ENCODE measurements around the gene PLP2. TPM values are rescaled to one million over a fixed set of nuclear protein-coding genes. Genes with fewer than 3 reads are reported as not detected.

PLP2 gene
- 9.0 and 10.2 TPM in 2 replicates for total RNA-seq

GRCh38 chrX:49171752-49172279, at the start of gene PLP2:
Gene PLP2, plus strand, starts transcription at chrX:49171898. Its CDS starts 103 bp downstream, at chrX:49172001.

GRCh38 chrX:49162620-49163019, 9.1 kb upstream of the PLP2 start, which contains the start of gene MAGIX:
Gene MAGIX, plus strand, starts transcription at chrX:49162758. Its CDS starts 132 bp downstream, at chrX:49162890.

GRCh38 chrX:49186125-49187027, 14.7 kb downstream of the PLP2 start, which contains the start of gene PRICKLE3:
Gene PRICKLE3, minus strand, starts transcription at chrX:49186373. Its CDS starts 76 bp downstream, at chrX:49186297.

GRCh38 chrX:49199906-49200771, 28.4 kb downstream of the PLP2 start, which contains the start of gene SYP:
Gene SYP, minus strand, starts transcription at chrX:49200193. Its CDS starts 7 bp downstream, at chrX:49200186.

Other genes with a start within 250 kb of the PLP2 start
- 21.7 and 34.9 TPM in 2 replicates for gene OTUD5, start 214.3 kb upstream of the PLP2 start, total RNA-seq
- 0.32 and 0.57 TPM in 2 replicates for gene KCND1, start 200.1 kb upstream of the PLP2 start, total RNA-seq
- 23.3 and 40.8 TPM in 2 replicates for gene GRIPAP1, start 169.6 kb upstream of the PLP2 start, total RNA-seq
- gene TFE3, start 128.5 kb upstream of the PLP2 start, total RNA-seq = 10.8 and 21.8 TPM in 2 replicates
- gene CCDC120, start 112.9 kb upstream of the PLP2 start, total RNA-seq = 0.49 and 1.7 TPM in 2 replicates
- gene PRAF2, start 97.9 kb upstream of the PLP2 start, total RNA-seq = 2.6 and 5.0 TPM in 2 replicates
- 20.2 and 25.9 TPM in 2 replicates for gene WDR45, start 92.0 kb upstream of the PLP2 start, total RNA-seq
- 25.3 and 27.3 TPM in 2 replicates for gene GPKOW, start 48.2 kb upstream of the PLP2 start, total RNA-seq
- gene MAGIX, start 9.1 kb upstream of the PLP2 start, total RNA-seq = 0.32 and 1.1 TPM in 2 replicates
- 4.0 and 9.7 TPM in 2 replicates for gene PRICKLE3, start 14.5 kb downstream of the PLP2 start, total RNA-seq
- gene SYP, start 28.3 kb downstream of the PLP2 start, total RNA-seq = 0.31 and 0.32 TPM in 2 replicates
- under 0.01 and 0.31 TPM in 2 replicates for gene CACNA1F, start 61.4 kb downstream of the PLP2 start, total RNA-seq
- gene CCDC22, start 63.6 kb downstream of the PLP2 start, total RNA-seq = 8.1 and 8.6 TPM in 2 replicates
- not detected in 2 replicates for gene FOXP3, start 92.8 kb downstream of the PLP2 start, total RNA-seq
- gene PPP1R3F, start 97.9 kb downstream of the PLP2 start, total RNA-seq = 1.1 and 4.2 TPM in 2 replicates
- not detected in 2 replicates for gene GAGE10, start 131.7 kb downstream of the PLP2 start, total RNA-seq
- not detected in 2 replicates for gene GAGE12J, start 150.1 kb downstream of the PLP2 start, total RNA-seq
- not detected in 2 replicates for gene GAGE13, start 159.7 kb downstream of the PLP2 start, total RNA-seq

Data from bladder microvascular endothelial cell (primary cell).